ENCODE results near the gene RNF223. TPM values are rescaled to one million over a fixed set of nuclear protein-coding genes. Genes with fewer than 3 reads are reported as not detected.

RNF223 gene
- total and polyA plus RNA-seq, 2 of the 13 experiments (the other 11 are each of a cell fraction or from before 2014, with no cell fraction given) = 0.03 TPM; not detected in 1

- TF ChIP-seq RELA (CRISPR knock-in tag; IDR thresholded peaks at IDR 0.05) = no peak
- peak; percentile 54 for TF ChIP-seq TEAD3 (CRISPR knock-in tag; optimal IDR thresholded peaks at IDR 0.05; ENCODE audit: borderline replicate concordance)
- TF ChIP-seq HNF1B (CRISPR knock-in tag; IDR thresholded peaks at IDR 0.05) = peak; percentile 89
- peak; percentile 87; the same call in 1 of the 2 replicates for TF ChIP-seq SNAI1 (CRISPR knock-in tag; IDR thresholded peaks at IDR 0.05; ENCODE audit: borderline replicate concordance)
- TF ChIP-seq ZMYM3 (CRISPR knock-in tag; IDR thresholded peaks at IDR 0.05) = peak; percentile 67
- no peak for TF ChIP-seq HOXD1 (CRISPR knock-in tag; IDR thresholded peaks at IDR 0.05)
- TF ChIP-seq TERF1 (CRISPR knock-in tag; IDR thresholded peaks at IDR 0.05) = peak; percentile 64; the same call in 1 of the 2 replicates
- peak; percentile 76 for TF ChIP-seq TGIF2 (CRISPR knock-in tag; IDR thresholded peaks at IDR 0.05)
- TF ChIP-seq ATAD3A (CRISPR knock-in tag; IDR thresholded peaks at IDR 0.05) = no peak
- no peak for TF ChIP-seq ZNF768 (CRISPR knock-in tag; IDR thresholded peaks at IDR 0.05)
- TF ChIP-seq ZNF652 (CRISPR knock-in tag; IDR thresholded peaks at IDR 0.05; ENCODE audit: borderline replicate concordance, low read depth) = peak; percentile 10; the same call in 1 of the 2 replicates
- peak; percentile 68; the same call in 1 of the 2 replicates for TF ChIP-seq HNF4G (IDR thresholded peaks at IDR 0.05; ENCODE audit: borderline replicate concordance, low read depth, low read length)
- TF ChIP-seq HNF4G (CRISPR knock-in tag; IDR thresholded peaks at IDR 0.05; ENCODE audit: borderline replicate concordance, low read depth) = peak; percentile 78; the same call in 1 of the 2 replicates
- TF ChIP-seq SKI (IDR thresholded peaks at IDR 0.05; ENCODE audit: partially characterized antibody) = peak; percentile 17
- no peak for TF ChIP-seq MBNL3 (CRISPR knock-in tag; conservative IDR thresholded peaks at IDR 0.05)
Observed at GRCh38 chr1:1058088-1058905, 15.8 kb downstream of the RNF223 start (continued).

Measured in HepG2 (cell line).